Naive thymus-derived CD8-positive, alpha-beta T cell (primary cell): ENCODE results near the gene SH2D7. TPM values are rescaled to one million over a fixed set of nuclear protein-coding genes. Genes with fewer than 3 reads are reported as not detected.
"Not testable (repeated sequence)": the region's sequence is repeated elsewhere in the genome, so short reads cannot be mapped to it uniquely, and the experiment has no call there.

Source experiments
- ATAC-seq, 2 donors: fragments of 150-1000 bp; cut with Tn5 transposase in 1 of 2; sonication (Bioruptor Pico), chemical (Tn5 transposase) in 1 of 2; 1 replicate in 1 of 2; 2 replicates in 1 of 2; pipeline ENCODE4 v1.10.0; 2021; ENCODE audit warnings: mild to moderate bottlenecking in 2 of 2, moderate library complexity in 2 of 2
- POLR2A ChIA-PET: fragments of 350-600 bp; sonication (Branson Sonifier 250); formaldehyde crosslinking; loops from one replicate; lab custom pipeline; 2021; ENCODE audit warnings: antibody characterized with exemption; lab: Charles Lee
- DNase-seq, 10 donors: peaks; one replicate each; pipeline versions ENCODE4 v3.0.0 to v3.0.0-alpha.2; 2020 to 2022
- H3K27ac Mint-ChIP-seq, 10 donors: one replicate each; pipeline ENCODE4 v1.8.0; 2020 to 2022; ENCODE audit warnings: mild to moderate bottlenecking in 10 of 10, mixed read lengths in 10 of 10, moderate library complexity in 4 of 10, inconsistent platforms in 1 of 10
- H3K27me3 Mint-ChIP-seq, 5 donors: one replicate each; pipeline ENCODE4 v1.8.0; 2021 to 2022; ENCODE audit warnings: mixed read lengths in 5 of 5
- H3K36me3 Mint-ChIP-seq, 3 donors: one replicate each; pipeline ENCODE4 v1.8.0; 2020 to 2022; ENCODE audit warnings: mixed read lengths in 3 of 3, mild to moderate bottlenecking in 2 of 3, inconsistent platforms in 1 of 3
- H3K4me1 Mint-ChIP-seq, 4 donors: one replicate each; pipeline ENCODE4 v1.8.0; 2021 to 2022; ENCODE audit warnings: mixed read lengths in 4 of 4
- H3K4me3 Mint-ChIP-seq, 10 donors: one replicate each; pipeline ENCODE4 v1.8.0; 2020 to 2022; ENCODE audit warnings: mild to moderate bottlenecking in 10 of 10, mixed read lengths in 10 of 10, moderate library complexity in 6 of 10, inconsistent platforms in 1 of 10
- H3K9me3 Mint-ChIP-seq, 9 donors: one replicate each; pipeline ENCODE4 v1.8.0; 2020 to 2022; ENCODE audit warnings: mixed read lengths in 9 of 9, mild to moderate bottlenecking in 3 of 9, inconsistent platforms in 1 of 9, moderate library complexity in 1 of 9
- polyA plus RNA-seq, 3 donors: library from polyadenylated mRNA; unstranded; fragments of 300-500 nt; fragmentation: Illumina TruSeq; gene quantifications; one replicate each; pipeline ENCODE4 v1.2.3, GENCODE V29; 2021
- total RNA-seq, 8 experiments: library from RNA in 2 of 8; stranded (reverse) in 2 of 8; gene quantifications; one replicate each; pipeline ENCODE4 v1.2.3 and lab custom pipeline; 2021 to 2026

Gene SH2D7
- total and polyA plus RNA-seq, 5 experiments from 2014 or later, result 0.19 TPM; not detected in 4

DNA sequence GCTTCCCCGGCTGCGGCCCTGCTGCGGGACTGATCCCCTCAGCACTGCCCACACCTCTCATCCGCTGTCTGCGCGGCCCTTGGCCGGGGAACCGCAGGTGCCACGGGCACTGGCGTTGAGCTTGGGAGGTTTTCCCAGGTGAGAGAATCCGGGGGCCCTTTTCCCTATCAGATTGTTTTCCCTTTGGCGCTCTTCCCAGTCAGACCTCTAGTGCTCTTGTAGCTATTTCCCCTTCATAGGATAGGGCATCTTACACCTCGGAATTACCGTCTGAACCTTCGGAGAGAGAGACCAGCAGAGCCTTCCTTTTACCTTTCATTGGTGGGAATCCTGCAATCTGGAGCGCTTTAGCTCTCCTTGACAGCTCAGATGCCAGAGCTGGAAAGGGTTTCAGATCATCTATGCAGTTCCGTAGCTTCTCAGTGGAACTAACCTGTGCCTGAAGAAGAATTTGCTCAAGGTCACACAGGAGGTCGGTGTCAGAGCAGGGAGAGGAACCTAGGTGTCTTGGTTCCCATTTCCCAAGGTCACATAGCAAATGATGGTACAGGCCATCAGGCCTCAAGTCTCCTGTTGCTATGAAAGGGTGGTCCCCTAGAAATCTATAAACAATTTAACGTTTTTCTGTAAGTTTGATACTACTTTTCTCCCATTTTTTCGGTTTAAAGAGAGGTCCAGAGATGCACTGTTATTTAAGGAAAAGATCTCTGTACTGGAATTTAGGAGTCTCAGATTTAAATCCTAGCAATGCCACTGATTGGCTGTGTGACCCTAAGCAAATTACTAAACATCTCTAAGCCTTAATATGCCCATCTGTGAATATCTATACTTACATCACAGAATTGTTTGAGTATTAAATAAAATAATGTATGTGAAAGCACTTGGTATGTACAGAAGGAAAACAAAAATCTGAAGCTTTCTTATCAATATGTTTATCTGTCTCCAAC, 57.7 kb downstream of the SH2D7 start:
- peaks cover 0 to 7% (median 0%) of the 10 kb centered on the region in 3 donors for H3K36me3 Mint-ChIP-seq
- peaks cover 26 to 52% (median 45%) of the 10 kb centered on the region in 4 donors for H3K4me1 Mint-ChIP-seq
- peak overlapping the region; percentile 88 to 95 (median 92) for H3K4me3 Mint-ChIP-seq
- no peaks in the 10 kb centered on the region for H3K9me3 Mint-ChIP-seq
- peak overlapping the region; percentile 43 to 97 (median 90) for H3K27ac Mint-ChIP-seq
- no peak for ATAC-seq
- H3K27me3 Mint-ChIP-seq, result no peaks in the 10 kb centered on the region
- POLR2A ChIA-PET, result interaction anchor here (0.7 to 4.8 kb wide), 6 partner anchors 11 to 115 kb away, joined by 3 to 29 read pairs (median 4); partner anchors contain the start of genes CIB2 and DNAJA4
- DNase-seq, result no peak

DNA sequence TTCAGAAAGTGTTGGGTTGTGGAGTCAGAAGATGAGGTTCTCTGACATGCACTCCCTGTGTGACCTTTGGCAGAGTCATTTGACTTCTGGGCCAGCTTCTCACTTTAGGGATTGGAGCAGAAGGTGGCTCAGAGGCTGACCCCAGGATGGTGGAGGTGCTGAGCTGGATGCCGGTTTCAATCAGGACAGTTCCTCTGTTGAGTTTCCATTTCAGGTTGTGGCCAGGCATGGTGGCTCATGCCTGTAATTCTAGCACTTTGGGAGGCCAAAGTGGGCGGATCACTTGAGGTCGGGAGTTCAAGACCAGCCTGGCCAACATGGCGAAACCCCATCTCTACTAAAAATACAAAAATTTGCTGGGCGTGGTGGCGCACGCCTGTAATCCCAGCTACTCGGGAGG, 58.7 kb downstream of the SH2D7 start:
- H3K9me3 Mint-ChIP-seq, H3K27me3 Mint-ChIP-seq, DNase-seq, ATAC-seq: not testable (repeated sequence)
- peaks cover 28 to 54% (median 45%) of the 10 kb centered on the region in 4 donors for H3K4me1 Mint-ChIP-seq
- H3K4me3 Mint-ChIP-seq, result peak overlapping the region; percentile 88 to 95 (median 92)
- POLR2A ChIA-PET, result interaction anchor here (4.8 kb wide), 1 partner anchor 20 kb away, joined by 29 read pairs; the partner anchor contains the start of gene CIB2
- peaks cover 0 to 17% (median 0%) of the 10 kb centered on the region in 3 donors for H3K36me3 Mint-ChIP-seq
- peak overlapping the region in 6 of 10 donors; percentile 3 to 92 (median 46) for H3K27ac Mint-ChIP-seq

Other genes starting within 250 kb of the SH2D7 start
- gene TBC1D2B, start 14.8 kb upstream of the SH2D7 start, total RNA-seq, result 10 to 100 TPM; 78.3 to 82.1 TPM
- 10 to 100 TPM in 1 of 3 donors, 1 to 10 TPM in 2; 8.1 to 14.0 (median 8.5) TPM for gene TBC1D2B, start 14.8 kb upstream of the SH2D7 start, polyA plus RNA-seq
- 1 to 10 TPM; 1.2 to 1.6 TPM for gene CIB2, start 38.9 kb downstream of the SH2D7 start, total RNA-seq
- gene CIB2, start 38.9 kb downstream of the SH2D7 start, polyA plus RNA-seq, result 1 to 10 TPM; 1.4 to 3.4 (median 2.5) TPM
- gene IDH3A, start 56.8 kb downstream of the SH2D7 start, total RNA-seq, result 10 to 100 TPM; 52.0 to 52.2 TPM
- 10 to 100 TPM; 40.1 to 46.3 (median 42.3) TPM for gene IDH3A, start 56.8 kb downstream of the SH2D7 start, polyA plus RNA-seq
- not detected for gene ACSBG1, start 142.0 kb downstream of the SH2D7 start, total RNA-seq
- gene ACSBG1, start 142.0 kb downstream of the SH2D7 start, polyA plus RNA-seq, result under 1 TPM in 2 of 3 donors, not detected in 1; 0.05 to 0.11 TPM
- 10 to 100 TPM; 51.4 to 55.1 TPM for gene DNAJA4, start 172.0 kb downstream of the SH2D7 start, total RNA-seq
- gene DNAJA4, start 172.0 kb downstream of the SH2D7 start, polyA plus RNA-seq, result 10 to 100 TPM in 1 of 3 donors, 1 to 10 TPM in 2; 7.9 to 15.6 (median 9.1) TPM
- 10 to 100 TPM; 45.3 to 49.7 TPM for gene SKIC8, start 207.0 kb downstream of the SH2D7 start, total RNA-seq
- 100 to 1,000 TPM in 2 of 3 donors, 10 to 100 TPM in 1; 98.8 to 117 (median 107) TPM for gene SKIC8, start 207.0 kb downstream of the SH2D7 start, polyA plus RNA-seq
- not detected for gene CRABP1, start 247.8 kb downstream of the SH2D7 start, total RNA-seq
- gene CRABP1, start 247.8 kb downstream of the SH2D7 start, polyA plus RNA-seq, result not detected